Measurements from ENCODE around the gene AFF2. TPM values are rescaled to one million over a fixed set of nuclear protein-coding genes. Genes with fewer than 3 reads are reported as not detected.

Gene AFF2
- total RNA-seq, 1 experiment from 2014 or later: 1.4 TPM

DNA sequence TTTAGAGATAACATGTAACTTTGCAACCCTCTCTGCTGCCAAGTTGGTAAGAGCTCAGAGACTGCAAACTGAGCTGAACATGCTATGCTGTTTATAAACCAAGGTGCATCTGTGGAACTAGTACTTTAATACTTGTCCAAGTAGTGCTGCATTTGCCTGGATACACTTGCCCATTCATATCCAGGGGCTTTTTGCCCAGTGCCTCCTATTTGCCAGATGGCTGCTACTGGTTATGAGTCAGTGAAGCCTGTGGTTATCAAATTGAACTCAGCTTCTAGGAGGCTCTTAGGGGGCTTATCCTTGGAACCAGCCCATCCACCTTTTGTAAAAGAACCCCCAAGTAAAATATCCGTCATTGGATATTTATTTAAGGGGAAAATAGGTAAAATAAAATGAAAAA lies 79.6 kb downstream of the AFF2 start:
- DNase-seq (ENCODE audit: low read depth): peak; percentile 24

DNA sequence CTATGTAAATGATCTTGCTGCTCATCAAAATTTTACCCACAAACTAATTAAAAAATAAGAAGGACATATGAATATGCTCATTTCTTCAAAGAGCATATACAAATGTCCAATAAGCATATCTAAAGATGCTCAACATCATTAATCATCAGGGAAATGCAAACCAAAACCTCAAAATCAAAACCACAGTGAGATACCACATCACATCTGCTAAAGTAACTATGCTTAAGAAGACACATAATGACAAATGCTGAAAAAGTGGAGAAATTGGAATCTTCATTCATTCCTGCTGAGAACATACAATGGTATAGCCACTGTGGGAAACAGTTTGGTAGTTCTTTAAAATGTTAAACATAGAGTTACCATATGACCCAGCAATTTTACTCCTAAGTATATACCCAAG lies 81.9 kb downstream of the AFF2 start:
- DNase-seq (ENCODE audit: low read depth): peak; percentile 10

DNA sequence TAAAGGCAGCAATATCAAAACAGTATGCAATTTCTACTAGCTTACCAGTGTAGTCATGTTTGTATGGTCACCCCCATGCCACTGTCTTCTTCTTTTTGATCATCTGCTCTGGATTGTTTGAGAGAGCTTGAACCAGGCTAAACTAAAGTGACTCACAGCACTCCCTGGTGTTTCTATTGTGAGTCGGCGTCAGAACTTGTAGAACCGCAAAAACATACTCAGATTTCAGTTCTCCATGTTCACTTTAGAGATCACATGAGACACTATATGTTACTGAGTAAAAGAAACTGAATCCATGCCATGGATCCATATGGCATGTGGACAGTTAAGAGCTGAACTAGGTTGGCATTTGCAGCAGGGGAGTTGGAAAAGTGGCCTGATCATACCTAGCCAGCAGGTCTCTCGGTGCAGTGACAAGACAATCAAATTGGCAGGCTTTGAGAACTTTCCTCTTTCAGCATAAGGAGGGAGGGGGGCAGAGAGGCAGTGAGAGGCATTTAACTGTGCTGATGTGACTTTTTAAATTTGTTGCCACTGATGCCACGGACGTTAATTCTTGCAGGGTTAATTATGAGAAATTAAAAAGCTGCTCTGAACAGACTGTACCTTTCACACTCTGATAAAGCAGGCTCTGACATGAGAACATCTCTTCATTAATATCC lies 88.4 kb downstream of the AFF2 start:
- peak; percentile 70 for DNase-seq (ENCODE audit: low read depth)

GRCh38 chrX:148592595-148592994 lies 92.2 kb downstream of the AFF2 start:
- DNase-seq (ENCODE audit: low read depth): no peak

- no peak for DNase-seq (ENCODE audit: low read depth)
These were observed 92.7 kb downstream of the AFF2 start for GRCh38 chrX:148593146-148593545.

DNA sequence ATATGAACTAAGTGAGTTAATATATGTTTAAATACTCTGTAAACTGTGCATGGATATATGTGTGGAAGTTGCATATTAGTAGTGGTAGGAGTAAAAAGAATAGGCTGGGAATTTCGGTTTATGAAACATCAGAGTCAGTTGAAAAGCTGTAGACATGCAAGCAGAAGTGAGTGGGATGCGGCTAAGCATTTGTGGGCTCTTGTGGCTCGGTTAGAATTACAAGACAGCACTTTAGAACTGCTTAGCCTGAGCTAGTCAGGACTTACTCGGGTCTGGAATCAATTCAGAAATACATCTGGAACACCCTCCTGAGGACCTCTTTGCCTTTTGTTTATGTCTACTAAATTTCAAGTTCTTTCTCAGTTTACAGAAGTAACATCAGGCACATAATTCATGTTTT lies 93.6 kb downstream of the AFF2 start:
- DNase-seq (ENCODE audit: low read depth): no peak

- DNase-seq (ENCODE audit: low read depth): no peak
These were observed 99.0 kb downstream of the AFF2 start for GRCh38 chrX:148599404-148599803.

GRCh38 chrX:148600131-148600530 lies 99.7 kb downstream of the AFF2 start:
- DNase-seq (ENCODE audit: low read depth): no peak

DNA sequence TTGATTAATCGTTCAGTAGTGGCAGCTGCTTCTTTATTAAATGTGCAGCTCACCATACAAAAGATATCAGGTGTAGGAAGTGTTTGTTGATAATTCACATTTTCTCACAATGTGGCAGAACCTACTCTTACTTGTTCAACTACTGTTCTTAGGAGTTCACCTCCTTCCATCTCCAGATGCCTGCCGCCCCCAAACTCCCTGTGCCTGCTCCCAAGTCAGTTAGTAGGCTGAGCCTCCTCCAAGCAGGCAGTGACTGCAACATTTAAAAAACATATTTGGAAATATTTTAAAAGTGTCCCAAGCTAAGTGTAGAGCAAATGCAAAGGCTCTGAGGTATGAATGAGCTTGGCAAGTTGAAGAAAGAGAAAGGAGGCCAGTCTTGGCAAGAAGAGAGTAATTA lies 100.2 kb downstream of the AFF2 start:
- DNase-seq (ENCODE audit: low read depth): no peak

GRCh38 chrX:148601034-148601433 lies 100.6 kb downstream of the AFF2 start:
- DNase-seq (ENCODE audit: low read depth): peak; percentile 54

DNA sequence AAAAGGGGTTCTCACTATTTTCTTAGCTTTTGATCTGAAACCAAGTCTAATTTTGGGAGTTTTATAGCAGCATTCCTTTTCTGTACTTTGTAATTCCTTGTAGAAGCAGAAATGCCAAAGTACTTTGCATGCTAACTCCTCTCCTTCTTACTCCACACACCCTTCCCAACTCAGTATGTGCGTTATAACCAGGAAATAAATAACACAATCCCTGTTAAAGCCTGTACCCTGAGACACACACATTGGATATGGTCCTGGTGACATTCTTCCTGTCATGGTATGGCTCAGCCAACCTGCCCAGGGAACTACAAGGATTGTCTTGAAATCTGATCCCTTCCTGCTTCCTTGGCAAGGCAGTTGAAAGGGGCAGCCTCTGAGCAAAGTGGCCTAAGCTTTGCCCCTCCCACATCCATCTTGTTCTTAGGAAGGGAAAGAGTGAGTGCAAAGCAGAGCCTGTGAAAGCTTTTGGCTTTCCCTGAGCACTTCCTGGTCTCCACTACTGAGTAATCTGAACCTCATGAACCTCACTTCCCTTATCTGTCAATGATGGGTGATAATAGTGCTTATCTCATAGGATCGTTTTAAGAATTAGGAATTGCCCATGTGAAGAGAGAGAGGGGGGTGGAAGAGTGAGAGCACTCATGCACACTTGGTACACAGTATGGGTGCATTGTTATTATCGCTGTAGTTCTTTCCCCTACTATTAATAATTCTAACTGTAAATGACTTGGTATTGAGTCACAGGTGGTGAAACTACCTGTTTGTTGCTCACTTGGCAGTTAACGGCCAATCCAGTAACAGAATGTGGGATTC lies 109.3 kb downstream of the AFF2 start:
- peak; percentile 75 for DNase-seq (ENCODE audit: low read depth)

- DNase-seq (ENCODE audit: low read depth): no peak
These were observed 109.9 kb downstream of the AFF2 start for GRCh38 chrX:148610328-148610698.

DNA sequence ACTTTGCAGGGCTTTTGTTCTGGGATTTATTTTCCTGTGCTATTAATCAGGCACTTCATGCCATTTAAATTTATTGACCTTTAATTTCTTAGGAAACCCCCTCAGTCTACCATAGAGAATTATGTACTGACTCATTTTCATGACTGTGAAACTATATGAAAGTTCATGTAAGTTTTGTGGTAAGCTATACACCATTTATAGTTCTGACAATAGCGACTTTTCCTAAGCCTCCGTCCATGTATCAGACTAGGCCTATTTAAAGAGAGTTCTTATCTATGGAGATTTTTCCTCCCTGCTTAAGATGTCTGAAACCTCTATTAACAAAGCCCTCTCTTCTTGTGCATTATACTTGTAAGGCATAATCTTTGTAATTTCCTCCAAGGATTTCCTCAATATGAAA lies 111.6 kb downstream of the AFF2 start:
- DNase-seq (ENCODE audit: low read depth): no peak

DNA sequence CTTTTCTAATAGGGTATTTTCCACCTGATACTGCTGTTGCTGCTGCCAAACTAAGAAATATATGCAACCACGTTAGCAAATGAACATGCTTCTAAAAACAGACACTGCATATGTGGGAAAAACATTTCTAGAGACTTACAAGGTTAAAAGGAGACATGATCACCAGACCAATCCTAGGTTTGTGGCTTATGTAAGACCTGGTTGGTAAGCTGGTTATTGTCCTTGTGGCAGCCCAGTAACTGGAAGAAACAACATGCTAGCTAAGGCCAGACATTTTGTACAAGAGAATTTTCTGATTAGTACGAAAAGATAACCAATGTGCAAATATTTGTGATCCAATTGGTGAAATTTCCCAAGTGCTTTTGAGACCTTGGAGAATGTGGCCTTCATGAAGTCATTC lies 112.0 kb downstream of the AFF2 start:
- DNase-seq (ENCODE audit: low read depth): no peak

GRCh38 chrX:148613636-148614035 lies 113.2 kb downstream of the AFF2 start:
- no peak for DNase-seq (ENCODE audit: low read depth)

DNA sequence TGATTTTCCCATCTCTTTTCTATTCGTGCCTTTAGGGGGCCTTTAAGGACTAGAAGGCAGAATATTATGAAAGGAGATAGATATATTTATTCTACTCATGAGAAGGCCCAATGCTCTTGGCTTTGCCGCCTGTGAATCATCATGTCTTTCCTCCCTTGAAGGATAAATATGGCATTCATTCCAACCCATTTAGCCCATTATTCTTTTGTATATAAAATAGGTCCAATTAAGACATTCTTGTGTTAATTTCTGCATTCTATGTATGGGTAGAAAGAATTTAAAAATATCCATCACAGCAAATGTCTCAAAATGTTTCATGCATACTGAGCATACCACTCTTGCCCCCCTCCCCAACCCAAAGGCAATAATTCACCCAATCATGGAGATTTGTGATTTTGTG lies 115.1 kb downstream of the AFF2 start:
- no peak for DNase-seq (ENCODE audit: low read depth)

- no peak for DNase-seq (ENCODE audit: low read depth)
These were observed 118.3 kb downstream of the AFF2 start for GRCh38 chrX:148618470-148619445.

DNA sequence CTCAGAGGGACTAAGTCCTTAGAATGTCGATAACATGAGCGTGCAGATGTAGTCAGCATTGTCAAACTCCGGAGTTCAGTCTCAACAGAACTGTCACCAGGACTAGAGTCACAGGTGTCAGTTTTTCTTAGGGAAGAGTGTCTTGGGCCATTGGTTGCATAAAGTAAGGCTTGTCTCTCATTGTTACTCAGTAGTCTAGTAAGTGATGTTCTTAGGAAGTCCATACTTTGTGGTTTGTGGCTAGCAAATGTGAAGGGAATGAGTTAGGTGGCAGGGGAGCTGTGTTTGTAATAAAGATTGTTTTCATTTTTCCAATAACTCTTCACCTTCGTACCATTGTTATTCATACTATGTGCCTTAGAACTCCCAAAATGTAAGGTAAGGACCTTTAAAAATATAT lies 119.6 kb downstream of the AFF2 start:
- peak; percentile 10 for DNase-seq (ENCODE audit: low read depth)

- DNase-seq (ENCODE audit: low read depth): no peak
These were observed 124.6 kb downstream of the AFF2 start for GRCh38 chrX:148624951-148625474.

GRCh38 chrX:148628621-148629020 lies 128.2 kb downstream of the AFF2 start:
- no peak for DNase-seq (ENCODE audit: low read depth)

- no peak for DNase-seq (ENCODE audit: low read depth)
These were observed 129.0 kb downstream of the AFF2 start for GRCh38 chrX:148629434-148629833.

DNA sequence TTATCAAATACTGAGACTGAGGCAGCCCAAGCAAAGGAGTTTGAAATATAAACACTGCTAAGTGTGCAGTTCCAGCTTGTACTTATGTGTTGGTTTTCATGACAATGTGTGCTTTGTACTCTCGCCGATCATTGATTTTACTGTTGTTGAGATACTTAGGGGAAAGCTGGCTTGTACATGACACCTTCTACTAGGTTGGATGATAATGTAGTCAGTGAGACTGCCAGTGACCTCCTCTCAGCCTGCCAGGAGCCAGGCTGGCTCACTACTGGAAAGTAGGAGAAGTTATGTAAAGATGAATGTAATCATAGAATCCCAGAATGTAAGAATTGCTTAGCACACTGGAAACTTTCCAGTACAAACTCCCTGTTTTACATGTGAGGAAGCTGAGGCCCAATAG lies 132.0 kb downstream of the AFF2 start:
- DNase-seq (ENCODE audit: low read depth): no peak

All from HT1080 (cell line).